Neural crest cell (in vitro differentiated cells): Measurements from ENCODE around the gene DYNLT4. TPM values are rescaled to one million over a fixed set of nuclear protein-coding genes. Genes with fewer than 3 reads are reported as not detected.
A peak's percentile ranks its signal among the peaks of the same experiment; 100 is the strongest.

Experiments
- DNase-seq: peaks from one replicate; pipeline ENCODE4 v3.0.0; 2021; ENCODE audit warnings: low read depth, mixed read lengths, low spot score
- H3K27ac Mint-ChIP-seq: one replicate; pipeline ENCODE4 v1.8.0; 2021; ENCODE audit warnings: mild to moderate bottlenecking, mixed read lengths; ENCODE audit not compliant: unreplicated experiment
- H3K27me3 Mint-ChIP-seq: 2 replicates; pipeline ENCODE4 v1.8.0; 2021; ENCODE audit warnings: low read depth, mild to moderate bottlenecking, mixed read lengths
- H3K36me3 Mint-ChIP-seq: 2 replicates; pipeline ENCODE4 v1.8.0; 2021; ENCODE audit warnings: low read depth, mild to moderate bottlenecking, mixed read lengths
- H3K4me1 Mint-ChIP-seq: 2 replicates; pipeline ENCODE4 v1.8.0; 2021; ENCODE audit warnings: mixed read lengths
- H3K4me3 Mint-ChIP-seq: one replicate; pipeline ENCODE4 v1.8.0; 2021; ENCODE audit warnings: mild to moderate bottlenecking, mixed read lengths
- H3K9me3 Mint-ChIP-seq: 2 replicates; pipeline ENCODE4 v1.8.0; 2021; ENCODE audit warnings: mixed read lengths
- total RNA-seq: library from RNA; stranded (reverse); gene quantifications from 2 replicates; pipeline ENCODE4 v1.2.1, GENCODE V29; 2021
- TF ChIP-seq, protein P1 (sequence below): fragments of 200-600 bp; sonication (generic); conservative IDR thresholded peaks from 2 replicates; pipeline ENCODE4 v1.5.0; 2021; ENCODE audit warnings: antibody characterized with exemption, mild to moderate bottlenecking

Gene DYNLT4
- total RNA-seq, 1 donor from 2014 or later, result not detected

DNA sequence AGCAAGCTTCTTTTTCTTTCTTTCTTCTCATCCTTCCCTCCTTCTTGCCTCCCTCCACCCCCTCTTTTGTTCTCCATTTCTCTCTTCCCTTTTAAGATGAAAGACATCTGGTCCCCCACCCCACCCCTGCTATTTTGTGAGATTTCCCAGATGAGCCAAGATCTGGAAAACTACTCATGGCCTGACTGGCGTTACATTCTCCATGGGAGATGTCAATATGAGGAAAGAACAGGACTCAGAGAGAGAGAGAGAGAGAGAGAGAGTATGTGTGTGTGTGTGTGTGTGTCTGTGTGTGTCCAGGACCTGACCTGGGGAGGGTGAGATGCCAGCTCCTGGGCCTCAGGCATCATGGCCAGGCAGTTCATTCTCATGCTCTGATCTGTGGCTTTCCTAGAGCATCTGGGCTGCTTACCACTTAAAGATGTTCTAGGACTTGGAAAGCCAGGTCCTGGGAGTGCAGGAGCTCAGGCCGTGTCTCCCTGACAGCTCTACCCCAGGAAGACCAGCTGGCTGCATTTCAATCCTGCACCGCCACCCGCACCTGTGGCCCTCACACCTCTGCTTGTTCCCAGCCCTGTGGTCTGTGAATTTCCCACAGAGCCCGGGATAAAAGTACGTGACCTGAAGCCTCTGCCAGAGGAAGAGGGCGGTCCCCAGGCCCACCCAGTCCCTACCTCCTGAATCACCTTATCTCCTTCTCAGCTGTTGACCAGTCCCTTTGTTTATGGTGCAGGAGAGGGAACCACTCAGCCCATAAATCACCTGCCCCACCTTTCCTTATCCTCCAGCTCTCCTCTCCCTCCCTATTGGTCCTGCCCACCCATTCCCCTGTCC, 16.0 kb downstream of the DYNLT4 start:
- Mint-ChIP-seq H3K36me3 (no peaks in the 10 kb centered on the region), H3K9me3 (no peaks in the 10 kb centered on the region), H3K27me3 (peaks cover 4% of the 10 kb centered on the region), H3K4me3 (no peak overlapping the region), H3K4me1 (peaks cover 9% of the 10 kb centered on the region), H3K27ac (no peak overlapping the region)
- DNase-seq, result no peak
- TF ChIP-seq, protein P1, sequence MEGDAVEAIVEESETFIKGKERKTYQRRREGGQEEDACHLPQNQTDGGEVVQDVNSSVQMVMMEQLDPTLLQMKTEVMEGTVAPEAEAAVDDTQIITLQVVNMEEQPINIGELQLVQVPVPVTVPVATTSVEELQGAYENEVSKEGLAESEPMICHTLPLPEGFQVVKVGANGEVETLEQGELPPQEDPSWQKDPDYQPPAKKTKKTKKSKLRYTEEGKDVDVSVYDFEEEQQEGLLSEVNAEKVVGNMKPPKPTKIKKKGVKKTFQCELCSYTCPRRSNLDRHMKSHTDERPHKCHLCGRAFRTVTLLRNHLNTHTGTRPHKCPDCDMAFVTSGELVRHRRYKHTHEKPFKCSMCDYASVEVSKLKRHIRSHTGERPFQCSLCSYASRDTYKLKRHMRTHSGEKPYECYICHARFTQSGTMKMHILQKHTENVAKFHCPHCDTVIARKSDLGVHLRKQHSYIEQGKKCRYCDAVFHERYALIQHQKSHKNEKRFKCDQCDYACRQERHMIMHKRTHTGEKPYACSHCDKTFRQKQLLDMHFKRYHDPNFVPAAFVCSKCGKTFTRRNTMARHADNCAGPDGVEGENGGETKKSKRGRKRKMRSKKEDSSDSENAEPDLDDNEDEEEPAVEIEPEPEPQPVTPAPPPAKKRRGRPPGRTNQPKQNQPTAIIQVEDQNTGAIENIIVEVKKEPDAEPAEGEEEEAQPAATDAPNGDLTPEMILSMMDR, result no peak

DNA sequence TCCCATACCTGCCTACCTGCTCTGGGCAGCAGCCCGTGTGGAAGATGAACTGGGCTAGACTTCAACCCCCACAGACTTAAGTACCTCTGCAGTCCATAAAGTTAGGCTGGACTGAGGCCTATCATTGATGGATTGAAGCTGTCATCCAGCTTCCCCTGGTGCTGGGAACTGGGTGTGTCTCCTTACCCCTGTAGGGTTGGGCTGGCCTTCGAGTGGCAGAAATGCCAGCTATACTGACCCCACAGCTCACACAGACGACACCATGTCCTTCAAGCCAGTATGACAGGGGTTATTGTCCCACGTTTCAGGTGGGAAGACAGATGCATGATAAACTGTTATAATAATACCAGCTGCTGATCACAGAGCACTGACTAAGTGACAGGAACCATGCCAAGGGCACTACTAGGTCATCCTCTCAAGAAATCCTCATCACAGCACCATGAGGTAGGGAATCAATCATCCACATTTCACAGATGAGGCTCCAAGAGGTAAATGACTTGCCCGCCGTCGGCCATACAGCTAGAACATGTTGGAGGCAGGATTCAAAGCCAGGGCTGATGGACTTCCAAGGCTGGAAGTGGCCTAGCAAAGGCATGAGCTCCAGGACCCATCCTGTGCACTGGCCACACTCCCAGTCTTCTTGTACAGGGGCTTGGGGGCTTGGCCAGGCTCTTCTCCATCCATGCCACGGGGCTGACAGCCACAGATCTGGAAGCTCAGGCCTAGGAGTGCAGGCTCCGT, 18.9 kb downstream of the DYNLT4 start, which contains the start of gene BEST4:
TSS of gene BEST4 (minus strand) at position 51 of the 741 bp plus-strand sequence. CDS start 465 bp downstream, outside the sequence.
- TF ChIP-seq, protein P1, result no peak
- Mint-ChIP-seq H3K4me1 (peaks cover 24% of the 10 kb centered on the region), H3K9me3 (no peaks in the 10 kb centered on the region), H3K36me3 (no peaks in the 10 kb centered on the region), H3K4me3 (no peak within 1 kb of the TSS), H3K27me3 (peaks cover 10% of the 10 kb centered on the region), H3K27ac (no peak within 1 kb of the TSS)
- no peak for DNase-seq

DNA sequence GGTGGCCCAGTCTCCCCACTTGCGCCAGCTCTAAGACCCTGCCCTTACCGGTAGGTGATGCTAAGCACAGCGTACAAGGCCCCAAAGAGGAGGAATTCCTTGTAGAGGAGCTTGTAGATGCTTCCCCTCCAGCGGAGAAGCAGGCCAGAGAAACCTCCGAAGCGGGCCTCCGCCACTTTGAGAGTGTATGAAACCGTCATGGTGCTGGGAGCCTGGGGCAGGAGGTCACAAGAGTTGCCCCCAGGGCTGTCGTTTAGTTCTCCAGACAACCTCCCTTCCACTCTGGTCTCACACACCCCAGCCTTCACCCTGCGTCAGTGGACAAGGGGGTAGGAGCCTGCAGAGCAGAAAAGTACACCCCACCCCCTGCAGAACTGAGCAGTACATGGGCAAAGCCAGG, 19.6 kb downstream of the DYNLT4 start:
- TF ChIP-seq, protein P1, result no peak
- Mint-ChIP-seq H3K9me3 (no peaks in the 10 kb centered on the region), H3K27ac (no peak overlapping the region), H3K4me3 (no peak overlapping the region), H3K36me3 (no peaks in the 10 kb centered on the region), H3K27me3 (peaks cover 10% of the 10 kb centered on the region), H3K4me1 (peaks cover 26% of the 10 kb centered on the region)
- DNase-seq, result no peak

DNA sequence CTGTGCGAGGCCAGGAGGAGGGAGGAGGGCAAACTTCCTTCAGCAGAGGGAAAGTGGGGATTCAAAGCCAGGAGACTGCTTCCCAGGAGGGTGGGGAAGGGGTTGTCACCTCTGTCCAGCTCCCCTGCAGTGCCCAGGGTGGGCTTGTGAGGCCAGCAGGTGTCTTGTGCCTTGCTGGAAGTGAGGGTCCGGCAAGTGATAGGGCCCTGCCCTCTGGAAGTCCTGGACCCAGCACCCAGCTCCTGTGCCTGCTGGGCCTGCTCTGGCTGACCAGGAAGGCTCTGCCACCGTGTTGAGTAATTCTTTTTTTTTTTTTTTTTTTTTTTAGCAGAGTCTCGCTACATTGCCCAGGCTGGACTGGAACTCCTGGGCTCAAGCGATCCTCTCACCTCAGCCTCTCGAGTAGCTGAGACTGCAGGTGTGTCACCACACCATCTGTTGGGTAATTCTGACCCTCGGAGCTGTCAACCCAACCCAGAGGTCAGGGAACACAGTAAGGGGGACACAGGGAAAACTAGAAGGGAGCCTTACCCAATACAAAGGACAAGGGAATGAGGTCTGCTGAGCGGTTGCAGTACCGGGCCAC, 20.2 kb downstream of the DYNLT4 start:
- H3K27me3 Mint-ChIP-seq, result peaks cover 10% of the 10 kb centered on the region
- H3K4me3 Mint-ChIP-seq, result peak overlapping the region; percentile 55
- no peaks in the 10 kb centered on the region for H3K9me3 Mint-ChIP-seq
- TF ChIP-seq, protein P1, result no peak
- H3K27ac Mint-ChIP-seq, result no peak overlapping the region
- H3K36me3 Mint-ChIP-seq, result no peaks in the 10 kb centered on the region
- peaks cover 26% of the 10 kb centered on the region for H3K4me1 Mint-ChIP-seq
- no peak for DNase-seq

DNA sequence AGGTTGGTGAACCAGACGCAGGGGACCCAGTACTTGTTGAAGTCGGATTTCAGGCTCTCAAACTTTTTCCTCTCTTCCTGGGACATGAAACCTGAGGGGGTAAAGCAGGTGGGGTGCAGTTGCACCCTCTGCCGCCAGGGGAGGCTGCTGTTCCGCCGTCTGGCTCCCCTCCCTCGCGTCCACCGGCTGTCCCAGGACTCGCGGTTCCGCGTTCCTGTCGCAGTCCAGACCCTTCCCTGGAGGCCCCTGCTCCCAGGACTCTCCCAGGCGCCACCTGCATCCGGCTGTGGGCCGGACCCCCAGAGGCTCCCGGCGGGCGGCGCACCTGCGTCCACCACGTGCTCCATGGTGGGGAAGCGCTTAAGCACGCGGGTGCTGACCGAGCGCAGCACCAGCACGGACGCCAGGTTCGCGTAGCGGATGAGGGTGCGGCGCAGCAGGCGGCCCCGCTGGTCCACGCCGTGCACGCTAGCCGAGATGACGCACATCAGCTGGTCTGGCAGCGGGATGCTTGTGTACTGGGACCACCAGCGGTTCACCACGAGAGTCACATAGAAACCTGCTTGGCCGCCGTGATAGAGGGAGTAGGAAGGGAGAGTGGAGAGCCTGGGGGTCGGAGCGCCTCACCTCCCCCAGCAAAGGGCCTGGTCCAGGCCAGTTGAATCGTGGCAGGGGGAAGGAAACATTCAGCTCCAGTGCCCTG, 20.9 kb downstream of the DYNLT4 start:
- Mint-ChIP-seq H3K27ac (no peak overlapping the region), H3K27me3 (peaks cover 10% of the 10 kb centered on the region), H3K4me3 (peak overlapping the region; percentile 69), H3K36me3 (peaks cover 4% of the 10 kb centered on the region), H3K4me1 (peaks cover 27% of the 10 kb centered on the region), H3K9me3 (no peaks in the 10 kb centered on the region)
- DNase-seq, result peak; percentile 73
- TF ChIP-seq, protein P1, result peak; percentile 99
